GM12874 (cell line): ENCODE data around the gene MSX1.

Source experiments
- TF ChIP-seq, protein P1 (sequence below): IDR thresholded peaks from 2 replicates; pipeline ENCODE4 v1.5.1; 2011; ENCODE audit warnings: low read depth, mild to moderate bottlenecking, control low read depth, low read length, moderate library complexity; ENCODE audit not compliant: insufficient read depth

The MSX1 gene

DNA sequence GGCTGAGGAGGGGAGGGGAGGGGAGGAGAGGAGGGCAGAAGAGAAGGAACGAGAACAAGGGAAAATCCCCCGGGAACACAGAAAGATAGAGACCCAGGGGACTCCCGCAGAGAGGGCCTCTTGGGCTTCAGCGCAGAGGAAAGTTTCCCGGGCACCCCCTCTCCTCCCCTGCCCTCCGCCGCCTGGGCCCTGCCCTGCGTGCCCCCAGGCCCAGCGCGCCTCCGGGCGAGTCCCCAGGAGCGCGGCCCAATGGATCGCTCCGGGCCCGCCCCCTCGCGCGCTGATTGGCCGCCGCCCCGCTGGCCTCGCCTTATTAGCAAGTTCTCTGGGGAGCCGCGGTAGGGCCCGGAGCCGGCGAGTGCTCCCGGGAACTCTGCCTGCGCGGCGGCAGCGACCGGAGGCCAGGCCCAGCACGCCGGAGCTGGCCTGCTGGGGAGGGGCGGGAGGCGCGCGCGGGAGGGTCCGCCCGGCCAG lies at the start of gene MSX1:
Gene MSX1, plus strand, starts transcription at position 341 of the 474 bp plus-strand sequence. CDS start 235 bp downstream, outside the sequence.
- TF ChIP-seq, protein P1, sequence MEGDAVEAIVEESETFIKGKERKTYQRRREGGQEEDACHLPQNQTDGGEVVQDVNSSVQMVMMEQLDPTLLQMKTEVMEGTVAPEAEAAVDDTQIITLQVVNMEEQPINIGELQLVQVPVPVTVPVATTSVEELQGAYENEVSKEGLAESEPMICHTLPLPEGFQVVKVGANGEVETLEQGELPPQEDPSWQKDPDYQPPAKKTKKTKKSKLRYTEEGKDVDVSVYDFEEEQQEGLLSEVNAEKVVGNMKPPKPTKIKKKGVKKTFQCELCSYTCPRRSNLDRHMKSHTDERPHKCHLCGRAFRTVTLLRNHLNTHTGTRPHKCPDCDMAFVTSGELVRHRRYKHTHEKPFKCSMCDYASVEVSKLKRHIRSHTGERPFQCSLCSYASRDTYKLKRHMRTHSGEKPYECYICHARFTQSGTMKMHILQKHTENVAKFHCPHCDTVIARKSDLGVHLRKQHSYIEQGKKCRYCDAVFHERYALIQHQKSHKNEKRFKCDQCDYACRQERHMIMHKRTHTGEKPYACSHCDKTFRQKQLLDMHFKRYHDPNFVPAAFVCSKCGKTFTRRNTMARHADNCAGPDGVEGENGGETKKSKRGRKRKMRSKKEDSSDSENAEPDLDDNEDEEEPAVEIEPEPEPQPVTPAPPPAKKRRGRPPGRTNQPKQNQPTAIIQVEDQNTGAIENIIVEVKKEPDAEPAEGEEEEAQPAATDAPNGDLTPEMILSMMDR: no peak

DNA sequence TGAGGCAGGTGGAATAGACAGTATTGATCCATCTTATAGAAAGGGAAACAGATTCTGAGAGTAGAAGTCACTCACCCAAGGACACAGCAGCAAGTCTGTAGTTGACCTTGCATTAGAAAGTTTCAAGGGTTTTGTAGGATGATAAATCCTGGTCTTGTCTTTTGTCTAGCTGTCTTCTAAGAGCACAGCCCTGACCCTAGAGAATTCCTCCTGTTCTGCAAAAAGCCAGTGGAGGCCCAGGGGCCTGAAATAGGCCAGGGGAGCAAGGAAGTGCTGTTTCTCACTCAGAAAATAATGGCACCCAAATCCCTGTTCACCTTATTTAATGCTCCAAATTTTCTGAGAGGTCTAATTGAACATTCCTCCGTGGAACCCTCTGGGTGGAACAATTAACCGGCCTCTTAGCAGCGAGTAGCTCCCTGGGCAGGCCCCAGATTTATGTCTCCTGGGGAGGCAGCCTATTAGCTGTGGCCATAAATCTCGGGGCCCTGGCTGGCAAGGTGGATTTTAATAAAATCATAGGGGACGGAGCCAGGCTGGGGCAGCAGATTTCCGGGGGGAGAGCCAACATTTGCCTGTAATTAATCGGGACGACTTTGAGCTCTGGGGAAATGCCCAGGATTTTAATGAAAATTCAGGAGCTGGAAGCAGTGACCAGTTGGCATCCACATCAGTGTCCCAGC lies 49.2 kb upstream of the MSX1 start:
- TF ChIP-seq, protein P1: no peak

DNA sequence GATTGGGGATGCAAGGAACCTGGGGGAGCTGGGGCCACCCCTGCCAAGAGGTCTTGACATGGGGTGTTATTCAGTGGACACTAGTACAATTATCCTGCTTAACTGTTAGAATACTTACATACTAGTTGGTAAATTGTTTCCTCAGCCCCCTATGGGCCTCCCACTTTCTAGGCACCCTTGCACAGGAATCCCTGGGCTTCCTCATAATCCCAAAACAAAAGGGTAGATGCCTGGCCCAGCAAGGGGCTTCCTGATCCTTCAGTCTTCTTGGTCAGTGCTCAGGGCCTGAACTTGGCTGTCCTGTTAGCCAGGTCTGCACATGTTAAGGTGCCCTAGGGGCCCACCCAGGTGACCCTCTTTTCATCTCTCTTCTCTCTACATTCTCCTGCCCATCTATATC lies 48.7 kb upstream of the MSX1 start:
- TF ChIP-seq, protein P1: no peak

DNA sequence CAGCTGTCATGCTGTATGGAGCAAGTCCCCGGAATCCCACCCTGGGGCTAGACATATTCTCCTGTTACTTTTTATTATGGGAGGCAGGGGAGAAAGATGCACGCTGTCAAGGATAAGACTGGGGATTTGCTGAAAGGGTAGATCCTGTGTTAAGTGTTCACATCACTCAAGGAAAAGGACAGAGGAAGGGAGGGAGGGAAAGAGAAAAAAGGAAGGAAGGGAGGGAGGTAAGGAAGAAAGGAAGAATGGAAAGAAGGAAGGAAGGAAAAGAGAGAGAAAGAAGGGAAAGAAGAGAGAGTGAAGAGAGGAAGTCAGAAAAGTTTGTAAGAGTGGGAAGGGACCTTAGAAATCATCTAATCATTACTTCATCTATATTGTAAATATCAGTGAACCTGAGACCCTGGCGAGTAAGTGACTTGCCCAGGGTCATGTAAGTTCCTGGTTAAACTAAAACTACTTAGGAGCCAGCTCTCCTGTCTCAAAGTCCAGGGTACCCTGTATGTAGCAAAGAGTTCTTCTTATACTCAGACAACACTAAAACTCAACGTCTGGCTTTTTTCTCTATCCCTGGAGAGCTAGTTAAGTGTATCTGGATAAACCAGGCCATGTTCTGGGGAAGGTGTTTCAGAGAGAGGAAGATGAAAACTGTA lies 47.2 kb upstream of the MSX1 start:
- TF ChIP-seq, protein P1: no peak

DNA sequence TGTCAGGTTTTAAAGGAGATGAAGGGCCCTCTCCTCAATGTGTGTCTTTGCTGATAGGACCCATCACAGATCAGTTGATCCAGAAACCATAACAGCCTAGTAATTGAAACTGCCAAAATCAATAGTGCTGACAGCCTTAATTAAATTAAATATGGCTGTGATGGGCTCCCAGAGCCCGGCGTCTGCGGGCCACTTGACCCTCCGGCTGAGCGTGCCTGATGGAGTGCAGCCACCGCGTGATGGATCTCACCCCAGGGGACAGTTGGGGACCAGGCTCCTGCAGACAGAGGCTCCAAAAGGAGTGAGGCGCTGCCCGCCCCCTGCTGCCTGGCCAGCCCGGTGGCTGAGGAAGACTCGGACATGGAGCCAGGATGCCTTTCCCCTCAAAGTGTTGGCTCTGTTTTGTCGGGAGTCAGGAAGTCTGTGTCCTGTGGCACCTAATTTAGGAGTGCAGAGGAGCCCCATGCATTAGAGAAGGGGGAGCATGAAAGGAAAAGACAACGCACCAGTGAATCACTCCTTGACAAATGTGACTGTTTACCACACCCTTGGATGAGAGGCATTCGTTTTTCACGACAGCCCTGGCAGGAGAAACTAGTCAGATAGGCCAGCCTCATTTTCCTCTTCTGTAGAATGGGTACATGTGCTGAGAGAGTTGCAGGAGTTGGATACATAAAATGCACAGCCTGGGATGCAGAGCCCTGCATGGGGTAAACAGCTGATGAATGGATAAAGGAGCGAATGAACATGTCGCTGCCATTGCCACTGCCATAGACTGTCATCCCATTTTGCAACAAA lies 40.9 kb upstream of the MSX1 start:
- TF ChIP-seq, protein P1: no peak

DNA sequence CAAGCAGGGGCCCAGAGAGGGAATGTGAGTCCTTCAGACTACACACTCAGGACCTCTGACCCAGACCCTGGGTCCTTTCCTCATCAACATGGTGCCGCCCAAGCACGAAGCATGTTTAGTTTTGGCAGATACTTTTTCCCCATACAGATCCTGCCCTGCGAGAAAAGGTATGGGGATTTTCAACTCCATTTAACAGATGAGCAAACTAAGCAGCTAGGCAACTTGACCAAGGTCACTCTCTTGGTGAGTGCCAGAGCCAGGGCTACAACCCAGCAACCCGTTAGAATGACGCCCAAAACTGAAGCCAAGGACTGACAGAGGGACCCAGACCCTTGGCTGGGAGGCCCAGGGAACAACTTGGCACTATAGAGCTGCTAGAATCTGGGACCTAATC lies 40.3 kb upstream of the MSX1 start:
- TF ChIP-seq, protein P1: no peak

DNA sequence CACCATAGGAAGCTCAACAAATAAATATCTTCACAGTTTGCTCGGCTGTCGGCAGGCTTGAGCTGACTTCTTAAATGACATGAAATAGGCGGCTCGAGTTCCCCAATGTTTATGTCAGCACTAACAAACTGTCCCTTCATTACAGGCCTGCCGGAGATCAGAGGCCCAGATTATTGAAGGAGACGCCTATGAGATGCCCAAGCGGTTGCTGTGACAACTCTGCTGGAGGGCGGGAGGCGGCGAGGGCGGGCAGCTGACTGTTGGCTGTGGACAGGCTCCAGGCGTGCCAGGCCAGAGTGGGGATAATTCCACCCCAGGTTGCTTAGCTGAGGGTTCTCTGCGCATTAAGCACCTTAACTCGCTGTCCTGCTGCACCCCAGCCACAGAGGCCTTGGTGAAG lies 39.2 kb upstream of the MSX1 start:
- TF ChIP-seq, protein P1: no peak
